Measurements from ENCODE around the gene FXYD5.

The FXYD5 gene

GRCh38 chr19:35157431-35157830 lies 2.9 kb downstream of the FXYD5 start:
- DNase-seq (ENCODE audit: low spot score), result no peak

GRCh38 chr19:35159606-35160005 lies 5.1 kb downstream of the FXYD5 start:
- no peak for DNase-seq (ENCODE audit: low spot score)

DNA sequence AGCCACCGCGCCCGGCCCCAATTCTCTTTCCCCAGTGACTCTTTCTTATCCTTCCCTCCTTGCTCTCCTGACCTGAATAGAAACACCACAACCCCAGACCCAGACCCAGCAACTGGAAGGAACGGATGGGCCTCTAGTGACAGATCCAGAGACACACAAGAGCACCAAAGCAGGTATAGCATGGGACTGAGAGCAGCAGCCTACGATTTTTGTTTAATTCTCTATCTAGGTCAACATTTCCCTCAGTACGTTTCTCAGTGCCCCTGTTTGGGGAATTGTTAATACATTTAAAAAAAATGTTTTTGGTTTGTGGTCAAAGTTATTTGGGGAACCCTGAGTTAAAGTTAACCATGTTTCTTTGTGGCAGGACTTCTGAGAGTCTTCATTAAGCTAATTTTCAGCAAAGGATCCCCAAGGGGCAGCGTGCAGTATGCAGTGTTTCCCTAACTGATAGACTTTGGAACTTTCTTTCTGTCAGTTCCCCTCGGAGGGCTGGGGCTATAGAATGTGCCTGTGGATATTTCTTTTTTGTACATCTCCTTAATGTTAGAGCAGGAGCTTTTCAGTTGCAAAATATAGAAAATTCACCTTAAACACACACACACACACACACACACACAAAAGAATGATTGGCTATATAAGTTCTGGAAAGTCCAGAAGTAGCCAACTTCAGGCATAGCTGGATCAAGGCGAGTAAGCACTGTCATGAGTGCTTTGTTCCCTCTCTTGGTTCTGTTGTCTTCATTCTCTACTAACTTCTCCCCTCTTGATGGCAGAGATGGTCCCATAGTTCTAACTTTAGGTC lies 6.3 kb downstream of the FXYD5 start:
- DNase-seq (ENCODE audit: low spot score), result no peak

DNA sequence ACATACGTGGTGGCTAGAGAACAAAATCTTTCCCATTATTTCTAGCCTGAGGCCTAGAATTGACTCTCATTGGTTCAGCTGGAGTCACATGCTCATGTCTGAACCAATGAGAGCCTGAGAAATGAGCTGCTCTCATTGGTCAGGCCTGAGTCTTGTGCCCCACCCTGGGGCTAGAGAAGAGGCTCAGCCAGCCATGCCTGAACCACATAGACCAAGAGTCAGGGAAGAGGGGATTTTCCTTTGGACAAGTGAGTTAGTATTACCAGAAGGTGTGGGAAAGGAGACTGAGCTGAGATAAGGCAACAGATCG lies 6.9 kb downstream of the FXYD5 start:
- DNase-seq (ENCODE audit: low spot score), result no peak

DNA sequence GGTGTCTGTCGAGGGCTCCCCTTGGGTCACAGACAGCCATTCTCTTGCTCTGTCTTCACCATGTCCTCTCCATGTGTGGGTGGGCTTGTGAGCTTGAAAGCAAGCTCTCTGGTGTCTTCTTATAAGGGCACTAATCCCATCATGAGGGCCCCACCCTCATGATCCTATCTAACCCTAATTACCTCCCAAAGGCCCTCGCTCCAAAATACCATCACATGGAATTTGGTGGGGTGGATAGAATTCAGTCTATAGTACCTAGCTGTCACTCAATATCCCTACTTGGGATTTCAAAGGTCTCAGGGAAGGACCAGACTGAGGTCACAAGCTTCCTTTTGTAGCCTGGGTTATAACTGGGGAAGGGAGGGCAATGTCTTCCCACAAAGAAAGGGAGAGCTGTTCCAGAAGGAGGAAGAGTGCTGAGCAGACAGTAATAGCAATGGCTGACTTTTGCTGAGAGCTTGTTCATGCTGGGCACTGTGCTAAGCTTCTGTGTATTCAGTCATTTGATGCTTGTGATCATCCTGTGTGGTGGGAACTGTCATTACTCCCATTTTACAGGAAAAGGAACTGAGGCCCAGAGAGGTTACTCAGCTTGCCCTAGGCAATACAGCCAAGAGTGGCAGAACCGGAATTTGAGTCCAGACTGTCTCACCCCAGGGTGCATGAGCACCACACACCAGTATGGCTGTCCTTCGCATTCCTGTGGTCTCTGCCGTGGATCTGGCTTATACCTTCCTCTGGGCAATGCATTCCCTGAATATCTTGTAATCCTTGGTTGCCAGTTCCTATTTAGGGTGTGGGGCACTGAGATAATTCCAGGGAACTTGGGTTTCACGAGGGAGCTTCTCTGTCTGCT lies 8.2 kb downstream of the FXYD5 start:
- DNase-seq (ENCODE audit: low spot score), result no peak

DNA sequence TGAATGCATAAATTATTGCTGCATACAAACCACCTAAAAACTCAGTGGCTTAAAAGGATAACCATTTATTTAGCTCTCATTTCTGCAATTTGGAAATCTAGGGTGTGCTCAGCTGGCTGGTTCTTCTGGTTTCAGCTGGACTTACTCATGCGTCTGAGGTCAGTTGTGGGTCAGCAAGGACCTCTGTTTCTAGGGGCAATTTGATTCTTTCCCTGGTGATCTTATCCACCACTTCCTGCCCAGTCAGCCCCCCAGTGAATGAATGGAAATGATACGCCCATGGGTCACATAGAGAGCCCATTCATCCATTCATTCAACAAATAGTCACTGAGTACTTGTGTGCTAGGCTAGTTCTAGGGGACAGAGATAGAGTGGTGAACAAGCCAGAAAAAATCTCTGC lies 9.9 kb downstream of the FXYD5 start:
- DNase-seq (ENCODE audit: low spot score), result no peak

DNA sequence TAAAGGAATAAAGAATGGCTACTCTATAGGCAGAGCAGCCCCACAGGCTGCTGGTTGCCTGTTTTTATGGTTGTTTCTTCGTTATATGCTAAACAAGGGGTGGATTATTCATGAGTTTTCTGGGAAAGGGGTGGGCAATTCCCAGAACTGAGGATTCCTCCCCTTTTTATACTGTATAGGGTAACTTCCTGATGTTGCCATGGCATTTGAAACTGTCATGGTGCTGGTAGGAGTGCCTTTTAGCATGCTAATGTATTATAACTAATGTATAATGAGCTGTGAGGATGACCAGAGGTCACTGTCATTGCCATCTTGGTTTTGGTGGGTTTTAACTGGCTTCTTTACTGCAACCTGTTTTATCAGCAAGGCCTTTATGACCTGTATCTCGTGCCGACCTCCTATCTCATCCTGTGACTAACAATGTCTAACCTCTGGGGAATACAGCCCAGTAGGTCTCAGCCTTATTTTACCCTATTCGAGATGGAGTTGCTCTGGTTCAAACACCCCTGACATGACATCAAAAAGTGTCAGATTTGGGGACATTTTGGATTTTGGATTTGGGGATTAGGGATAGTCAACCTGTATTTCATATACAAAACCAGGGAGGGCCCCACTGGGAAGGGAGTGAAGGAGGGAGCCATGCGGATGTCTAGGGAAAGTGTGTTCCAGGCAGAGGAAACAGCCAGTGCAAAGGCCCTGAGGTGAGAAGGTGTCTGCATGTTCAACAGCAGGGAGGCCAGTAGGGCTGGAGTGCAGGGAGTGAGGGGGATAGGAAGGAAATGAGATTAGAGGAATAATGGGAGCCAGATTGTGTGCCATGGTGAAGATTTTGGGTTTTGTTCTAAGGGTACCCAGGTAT lies 10.9 kb downstream of the FXYD5 start:
- no peak for DNase-seq (ENCODE audit: low spot score)

- no peak for DNase-seq (ENCODE audit: low spot score)
Measured at GRCh38 chr19:35166100-35167063, 11.8 kb downstream of the FXYD5 start.

- no peak for DNase-seq (ENCODE audit: low spot score)
Measured at GRCh38 chr19:35167251-35168119, 12.9 kb downstream of the FXYD5 start.

- no peak for DNase-seq (ENCODE audit: low spot score)
Measured at GRCh38 chr19:35168196-35168595, 13.7 kb downstream of the FXYD5 start.

DNA sequence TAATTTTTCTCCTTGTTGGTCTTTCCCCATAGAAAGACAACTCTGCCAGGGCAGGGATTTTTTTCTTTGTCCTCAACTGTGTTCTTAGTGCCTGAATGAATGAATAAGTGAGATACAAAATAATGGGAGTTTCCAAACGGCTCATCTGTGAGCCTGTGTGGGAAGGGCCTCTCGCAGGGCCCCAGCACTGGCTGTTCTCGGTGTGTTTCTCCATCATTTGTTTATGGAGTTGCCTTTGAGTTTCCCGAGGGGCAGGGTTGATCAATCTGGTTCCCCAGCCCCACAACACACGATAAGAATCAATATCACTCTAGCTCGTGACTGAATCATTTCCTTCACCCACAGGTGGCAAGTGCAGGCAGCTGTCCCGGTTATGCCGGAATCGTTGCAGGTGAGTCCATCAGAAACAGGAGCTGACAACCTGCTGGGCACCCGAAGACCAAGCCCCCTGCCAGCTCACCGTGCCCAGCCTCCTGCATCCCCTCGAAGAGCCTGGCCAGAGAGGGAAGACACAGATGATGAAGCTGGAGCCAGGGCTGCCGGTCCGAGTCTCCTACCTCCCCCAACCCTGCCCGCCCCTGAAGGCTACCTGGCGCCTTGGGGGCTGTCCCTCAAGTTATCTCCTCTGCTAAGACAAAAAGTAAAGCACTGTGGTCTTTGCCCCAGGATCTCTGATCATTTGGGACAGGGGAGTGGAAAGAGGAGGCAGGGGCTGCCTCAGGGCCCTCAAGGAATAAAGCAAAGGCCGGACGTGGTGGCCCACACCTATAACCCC lies 14.9 kb downstream of the FXYD5 start:
- no peak for DNase-seq (ENCODE audit: low spot score)

GRCh38 chr19:35170359-35171061 lies 16.0 kb downstream of the FXYD5 start:
- no peak for DNase-seq (ENCODE audit: low spot score)

DNA sequence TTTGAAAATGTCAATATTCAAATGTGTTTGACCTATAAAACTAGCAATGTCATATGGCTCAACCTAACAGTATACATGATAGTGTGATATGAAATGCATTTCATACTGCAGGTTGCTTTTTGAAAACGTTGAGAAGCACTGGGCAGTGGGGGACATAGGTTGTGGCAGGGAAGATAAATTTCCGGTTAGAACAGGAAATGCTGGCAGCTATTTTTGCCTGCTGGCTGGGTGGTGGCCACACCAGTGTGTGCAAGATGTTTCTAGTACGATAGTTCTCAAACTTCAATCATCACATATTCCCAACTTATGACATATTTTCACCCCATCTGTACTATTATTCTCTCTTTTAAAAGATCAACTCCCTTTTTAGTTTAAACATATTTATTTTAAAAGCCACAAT lies 17.2 kb downstream of the FXYD5 start:
- DNase-seq (ENCODE audit: low spot score), result no peak

DNA sequence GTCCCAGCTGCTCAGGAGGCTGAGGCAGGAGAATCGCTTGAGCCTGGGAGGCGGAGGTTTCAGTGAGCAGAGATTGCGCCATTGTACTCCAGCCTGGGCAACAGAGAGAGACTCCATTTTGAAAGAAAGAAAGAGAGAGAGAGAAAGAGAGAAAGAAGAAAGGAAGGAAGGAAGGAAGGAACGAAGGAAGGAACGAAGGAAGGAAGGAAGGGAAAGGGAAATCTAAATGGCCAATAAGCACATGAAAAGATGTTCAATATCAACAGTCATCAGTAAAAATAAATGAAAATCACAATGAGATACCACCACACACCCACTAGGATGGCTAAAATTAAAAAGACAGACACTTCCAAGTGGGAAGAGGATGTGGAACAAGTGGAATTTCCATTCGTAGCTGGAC lies 19.7 kb downstream of the FXYD5 start:
- DNase-seq (ENCODE audit: low spot score), result no peak

- DNase-seq (ENCODE audit: low spot score), result no peak
Measured at GRCh38 chr19:35176181-35176570, 21.6 kb downstream of the FXYD5 start.

- no peak for DNase-seq (ENCODE audit: low spot score)
Measured at GRCh38 chr19:35177377-35178274, 23.1 kb downstream of the FXYD5 start.

GRCh38 chr19:35178701-35179100 lies 24.2 kb downstream of the FXYD5 start:
- no peak for DNase-seq (ENCODE audit: low spot score)

DNA sequence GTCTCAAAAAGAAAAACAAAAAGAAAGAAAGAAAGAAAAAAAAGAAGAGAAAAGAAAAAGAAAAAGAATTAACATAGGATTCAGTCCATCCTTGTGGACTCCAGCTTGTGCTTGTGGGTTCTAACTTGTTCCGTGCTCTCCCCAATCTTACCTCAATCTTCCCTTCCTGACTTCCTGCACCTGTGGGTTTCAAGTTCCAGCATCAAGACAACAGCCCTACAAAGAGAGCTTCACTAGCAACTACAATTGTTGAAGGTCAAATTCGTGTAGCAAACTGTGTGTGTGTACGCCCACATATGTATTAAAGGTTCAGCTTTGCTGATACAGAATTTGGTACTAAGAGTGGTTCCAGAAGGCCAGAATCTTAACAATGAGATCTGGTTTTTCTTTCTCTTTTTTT lies 25.3 kb downstream of the FXYD5 start:
- no peak for DNase-seq (ENCODE audit: low spot score)
